Stomach (tissue), 9 donors: ENCODE results near the gene GPR37. TPM values are rescaled to one million over a fixed set of nuclear protein-coding genes. Genes with fewer than 3 reads are reported as not detected.

ENCODE experiments used
- DNase-seq, 2 donors: peaks; one replicate each; pipeline versions ENCODE4 v3.0.0 to v3.0.0-alpha.2; 2013 to 2019
- H3K27ac ChIP-seq, 5 donors: fragments of 200-600 bp in 4 of 5; sonication (generic) in 4 of 5; one replicate each; pipeline ENCODE4 v1.5.1; 2013 to 2019; ENCODE audit warnings: mild to moderate bottlenecking in 1 of 5, moderate library complexity in 1 of 5
- H3K27me3 ChIP-seq, 3 donors: fragments of 200-600 bp; sonication (generic); one replicate each; pipeline ENCODE4 v1.5.1; 2017 to 2019; ENCODE audit warnings: mixed run types in 1 of 3
- H3K36me3 ChIP-seq, 4 donors: fragments of 200-600 bp; sonication (generic); 1 replicate in 3 of 4; 2 replicates in 1 of 4; pipeline ENCODE4 v1.5.1; 2016 to 2019
- H3K4me1 ChIP-seq, 4 donors: fragments of 200-600 bp; sonication (generic); one replicate each; pipeline ENCODE4 v1.5.1; 2016 to 2019
- H3K4me3 ChIP-seq, 4 donors: fragments of 200-600 bp; sonication (generic) in 3 of 4; one replicate each; pipeline ENCODE4 v1.5.1; 2016 to 2019; ENCODE audit warnings: mild to moderate bottlenecking in 1 of 4
- H3K9me3 ChIP-seq, 4 donors: fragments of 200-600 bp; sonication (generic); one replicate each; pipeline ENCODE4 v1.5.1; 2016 to 2019
- EP300 ChIP-seq: sonication (generic); formaldehyde crosslinking; IDR thresholded peaks from one replicate; pipeline ENCODE4 v1.6.1; 2017; ENCODE audit warnings: antibody characterized with exemption
- POLR2A ChIP-seq, 4 donors: fragments of 450-650 bp; IDR thresholded peaks; one replicate each; pipeline ENCODE4 v1.6.1; 2016; ENCODE audit warnings: antibody characterized with exemption in 4 of 4, control low read depth in 2 of 4, mild to moderate bottlenecking in 1 of 4, moderate library complexity in 1 of 4
- POLR2AphosphoS5 ChIP-seq, 3 donors: sonication (generic); formaldehyde crosslinking; IDR thresholded peaks; one replicate each; pipeline ENCODE4 v1.6.1; 2016; ENCODE audit warnings: antibody characterized with exemption in 3 of 3
- WGBS, 5 donors: extraction: QIAGEN DNeasy Blood & Tissue Kit in 3 of 5; methylation state at CpG; one replicate each; pipeline versions ENCODE4 v1.1.5 to v1.1.7; 2013 to 2018; 5-methylcytosine and 5-hydroxymethylcytosine counted together
- intact Hi-C: fragments of 100-400 bp; cut with DNase I; formaldehyde crosslinking; loops from one replicate; pipeline ENCODE4 v1.15.1; 2023; ENCODE audit warnings: low total_unique reads
- polyA plus RNA-seq, 3 donors: library from polyadenylated mRNA; stranded (reverse); fragments of 200-250 nt; gene quantifications; one replicate each; pipeline ENCODE4 v1.2.3, GENCODE V29; 2013
- total RNA-seq, 5 donors: library from RNA; depleted of rRNA; stranded (reverse); fragments of >200 nt; gene quantifications; one replicate each; pipeline versions ENCODE4 v1.1.0 to v1.2.3, GENCODE V29; 2014 to 2016
- TF ChIP-seq, protein P1 (sequence below), 7 experiments: fragments of 450-650 bp in 4 of 7; fragments of 200-600 bp in 3 of 7; sonication (generic) in 3 of 7; IDR thresholded peaks; one replicate each; pipeline ENCODE4 v1.5.1; 2016 to 2019; ENCODE audit warnings: antibody characterized with exemption in 7 of 7, control low read depth in 2 of 7, mild to moderate bottlenecking in 1 of 7
- donor health status: healthy with polysubstance abuse.
- donor health status: Bipolar disorder and iron deficiency.
- donor health status: healthy.

The GPR37 gene
- total and polyA plus RNA-seq, 8 donors = under 0.01 to 9.2 (median 0.52) TPM; not detected in 2

GRCh38 chr7:124747072-124747471, 18.5 kb downstream of the GPR37 start:
- intact Hi-C loops = no loop called here
- WGBS, 5 donors = 90 to 96% (median 94%) methylated on average over 11 of the region's 11 CpGs

DNA sequence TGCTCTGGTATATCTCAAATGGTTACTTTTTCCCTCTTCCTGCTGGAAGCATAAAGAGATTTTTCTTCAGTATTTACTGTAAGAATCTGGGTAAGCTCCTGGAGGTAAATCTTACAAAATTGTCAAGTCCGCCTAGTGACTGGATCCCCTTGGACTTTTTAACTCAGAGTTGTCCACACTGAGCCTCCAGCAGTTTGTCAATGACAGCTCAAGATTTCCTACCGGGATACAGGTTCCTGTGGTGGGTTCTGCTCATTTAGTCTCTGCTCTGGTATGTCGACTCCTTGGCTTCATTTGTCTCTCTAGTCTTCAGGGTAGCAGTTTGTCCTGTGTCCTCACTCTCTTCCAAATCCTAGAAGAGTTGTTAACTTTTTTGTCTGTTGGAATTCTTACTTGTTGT, 27.0 kb downstream of the GPR37 start:
- Histone ChIP-seq H3K36me3 (no peaks in the 10 kb centered on the region), H3K27me3 (no peaks in the 10 kb centered on the region), H3K4me1 (no peaks in the 10 kb centered on the region), H3K4me3 (no peak overlapping the region), H3K27ac (no peak overlapping the region), H3K9me3 (no peaks in the 10 kb centered on the region)
- TF ChIP-seq POLR2AphosphoS5 (IDR thresholded peaks at IDR 0.05) = no peak
- TF ChIP-seq POLR2A (IDR thresholded peaks at IDR 0.05) = no peak
- intact Hi-C loops = no loop called here
- DNase-seq = no peak
- 49 to 70% (median 64%) methylated on average over 3 of the region's 3 CpGs for WGBS, 5 donors

More at GRCh38 chr7:124747072-124747471, 18.5 kb downstream of the GPR37 start:
- no peaks in the 10 kb centered on the region for H3K27me3 ChIP-seq
- TF ChIP-seq EP300 = no peak
- TF ChIP-seq POLR2A (IDR thresholded peaks at IDR 0.05) = no peak
- TF ChIP-seq, protein P1, sequence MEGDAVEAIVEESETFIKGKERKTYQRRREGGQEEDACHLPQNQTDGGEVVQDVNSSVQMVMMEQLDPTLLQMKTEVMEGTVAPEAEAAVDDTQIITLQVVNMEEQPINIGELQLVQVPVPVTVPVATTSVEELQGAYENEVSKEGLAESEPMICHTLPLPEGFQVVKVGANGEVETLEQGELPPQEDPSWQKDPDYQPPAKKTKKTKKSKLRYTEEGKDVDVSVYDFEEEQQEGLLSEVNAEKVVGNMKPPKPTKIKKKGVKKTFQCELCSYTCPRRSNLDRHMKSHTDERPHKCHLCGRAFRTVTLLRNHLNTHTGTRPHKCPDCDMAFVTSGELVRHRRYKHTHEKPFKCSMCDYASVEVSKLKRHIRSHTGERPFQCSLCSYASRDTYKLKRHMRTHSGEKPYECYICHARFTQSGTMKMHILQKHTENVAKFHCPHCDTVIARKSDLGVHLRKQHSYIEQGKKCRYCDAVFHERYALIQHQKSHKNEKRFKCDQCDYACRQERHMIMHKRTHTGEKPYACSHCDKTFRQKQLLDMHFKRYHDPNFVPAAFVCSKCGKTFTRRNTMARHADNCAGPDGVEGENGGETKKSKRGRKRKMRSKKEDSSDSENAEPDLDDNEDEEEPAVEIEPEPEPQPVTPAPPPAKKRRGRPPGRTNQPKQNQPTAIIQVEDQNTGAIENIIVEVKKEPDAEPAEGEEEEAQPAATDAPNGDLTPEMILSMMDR (IDR thresholded peaks at IDR 0.05) = no peak
- no peak for TF ChIP-seq POLR2AphosphoS5 (IDR thresholded peaks at IDR 0.05)
- H3K4me1 ChIP-seq = no peaks in the 10 kb centered on the region
- DNase-seq = no peak
- H3K4me3 ChIP-seq = no peak overlapping the region
- no peaks in the 10 kb centered on the region for H3K36me3 ChIP-seq
- H3K9me3 ChIP-seq = no peaks in the 10 kb centered on the region
- H3K27ac ChIP-seq = no peak overlapping the region

DNA sequence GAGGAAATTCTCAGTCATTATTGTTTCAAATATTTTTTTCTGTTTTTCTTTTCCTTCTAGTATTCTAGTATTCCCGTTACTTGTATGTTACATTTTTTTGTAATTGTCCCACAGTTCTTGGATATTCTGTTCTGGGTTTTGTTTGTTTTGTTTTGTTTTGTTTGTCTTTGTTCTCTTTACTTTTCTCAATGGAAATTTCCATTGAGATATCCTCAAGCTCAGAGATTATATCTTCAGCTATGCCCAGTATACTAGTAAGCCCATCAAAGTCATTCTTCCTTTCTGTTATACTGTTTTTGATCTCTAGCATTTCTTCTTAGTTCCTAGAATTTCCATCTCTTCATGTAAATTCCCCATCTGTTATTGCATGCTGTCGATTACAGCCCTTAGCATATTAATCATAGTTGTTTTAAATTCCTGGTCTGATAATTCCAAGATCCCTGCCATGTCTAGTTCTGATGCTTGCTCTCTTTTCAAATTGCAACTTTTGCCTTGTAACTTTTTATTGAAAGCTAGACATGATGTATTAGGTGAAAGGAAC, 27.8 kb downstream of the GPR37 start:
- WGBS, 5 donors = 58 to 85% (median 68%) methylated on average over 2 of the region's 2 CpGs
- Histone ChIP-seq H3K36me3 (no peaks in the 10 kb centered on the region), H3K9me3 (no peaks in the 10 kb centered on the region), H3K4me1 (no peaks in the 10 kb centered on the region), H3K27ac (no peak overlapping the region), H3K27me3 (no peaks in the 10 kb centered on the region), H3K4me3 (no peak overlapping the region)
- intact Hi-C loops = no loop called here
- no peak for DNase-seq
- TF ChIP-seq POLR2AphosphoS5 (IDR thresholded peaks at IDR 0.05) = no peak
- TF ChIP-seq, protein P1 (IDR thresholded peaks at IDR 0.05) = no peak
- no peak for TF ChIP-seq EP300
- TF ChIP-seq POLR2A (IDR thresholded peaks at IDR 0.05) = no peak

DNA sequence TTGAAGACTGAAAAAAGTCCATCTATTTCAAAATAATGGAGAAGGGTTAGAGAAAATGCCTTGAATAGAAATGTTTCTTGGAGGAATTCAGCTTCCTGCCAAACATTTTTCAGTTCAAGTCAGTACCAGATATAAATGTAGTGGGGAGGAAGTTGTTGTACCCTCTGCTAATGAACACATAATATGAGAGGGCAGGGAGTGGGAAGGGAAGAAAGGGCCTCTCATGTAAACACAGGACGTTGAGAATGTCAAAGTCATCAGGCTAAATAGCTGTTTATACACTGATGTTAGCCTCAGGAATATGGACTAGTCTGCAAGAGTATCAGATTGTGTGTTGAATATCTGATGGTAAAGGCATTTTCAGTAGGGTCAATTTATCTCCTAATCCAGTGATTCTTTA, 37.0 kb downstream of the GPR37 start:
- WGBS, 5 donors = 0 to 15% (median 0%) methylated on average over 1 of the region's 1 CpG
- TF ChIP-seq POLR2A (IDR thresholded peaks at IDR 0.05) (no peak), EP300 (no peak), POLR2AphosphoS5 (IDR thresholded peaks at IDR 0.05) (no peak)
- TF ChIP-seq, protein P1 (IDR thresholded peaks at IDR 0.05) = no peak

GRCh38 chr7:124724507-124725192, 40.9 kb downstream of the GPR37 start:
- Histone ChIP-seq H3K4me1 (no peaks in the 10 kb centered on the region), H3K4me3 (no peak overlapping the region), H3K36me3 (no peaks in the 10 kb centered on the region), H3K27me3 (no peaks in the 10 kb centered on the region), H3K9me3 (no peaks in the 10 kb centered on the region), H3K27ac (no peak overlapping the region)
- DNase-seq = no peak
- WGBS, 5 donors = 55 to 63% (median 59%) methylated on average over 4 of the region's 4 CpGs
- TF ChIP-seq POLR2AphosphoS5 (IDR thresholded peaks at IDR 0.05) = no peak
- TF ChIP-seq, protein P1 (IDR thresholded peaks at IDR 0.05) = no peak
- no peak for TF ChIP-seq EP300
- no peak for TF ChIP-seq POLR2A (IDR thresholded peaks at IDR 0.05)
- intact Hi-C loops = no loop called here

More for the DNA sequence above, 37.0 kb downstream of the GPR37 start:
- H3K4me1 ChIP-seq = no peaks in the 10 kb centered on the region
- no peak overlapping the region for H3K4me3 ChIP-seq
- no peaks in the 10 kb centered on the region for H3K27me3 ChIP-seq
- no peak overlapping the region for H3K27ac ChIP-seq
- no peaks in the 10 kb centered on the region for H3K36me3 ChIP-seq
- DNase-seq = no peak
- intact Hi-C loops = no loop called here
- H3K9me3 ChIP-seq = no peaks in the 10 kb centered on the region
